Mucosa of rectum (tissue), 2 donors: ENCODE data around the gene ZNRF3.

ENCODE experiments used
- H3K27ac ChIP-seq, 2 donors: one replicate each; pipeline ENCODE4 v1.7.0; 2013; ENCODE audit warnings: inconsistent platforms in 2 of 2, low read depth in 2 of 2, low read length in 2 of 2
- H3K27me3 ChIP-seq, 2 donors: one replicate each; pipeline ENCODE4 v1.7.0; 2013; ENCODE audit warnings: low read length in 2 of 2; ENCODE audit not compliant: control insufficient read depth in 2 of 2, insufficient read depth in 2 of 2
- H3K36me3 ChIP-seq, 2 donors: one replicate each; pipeline ENCODE4 v1.7.0; 2013; ENCODE audit warnings: low read length in 2 of 2; ENCODE audit not compliant: control insufficient read depth in 2 of 2, insufficient read depth in 2 of 2
- H3K4me1 ChIP-seq, 2 donors: one replicate each; pipeline ENCODE4 v1.7.0; 2013; ENCODE audit warnings: low read length in 2 of 2, mild to moderate bottlenecking in 1 of 2; ENCODE audit not compliant: control insufficient read depth in 2 of 2, insufficient read depth in 2 of 2
- H3K4me3 ChIP-seq, 2 donors: one replicate each; pipeline ENCODE4 v1.7.0; 2013; ENCODE audit warnings: low read length in 2 of 2
- H3K9ac ChIP-seq, 2 donors: one replicate each; pipeline ENCODE4 v1.7.0; 2013; ENCODE audit warnings: low read length in 2 of 2, low read depth in 1 of 2, mild to moderate bottlenecking in 1 of 2
- H3K9me3 ChIP-seq, 2 donors: one replicate each; pipeline ENCODE4 v1.7.0; 2013; ENCODE audit warnings: low read length in 2 of 2; ENCODE audit not compliant: control insufficient read depth in 2 of 2
- donor health status: healthy.
- donor health status: Normal muscosa, but diverticular disease.

The ZNRF3 gene

DNA sequence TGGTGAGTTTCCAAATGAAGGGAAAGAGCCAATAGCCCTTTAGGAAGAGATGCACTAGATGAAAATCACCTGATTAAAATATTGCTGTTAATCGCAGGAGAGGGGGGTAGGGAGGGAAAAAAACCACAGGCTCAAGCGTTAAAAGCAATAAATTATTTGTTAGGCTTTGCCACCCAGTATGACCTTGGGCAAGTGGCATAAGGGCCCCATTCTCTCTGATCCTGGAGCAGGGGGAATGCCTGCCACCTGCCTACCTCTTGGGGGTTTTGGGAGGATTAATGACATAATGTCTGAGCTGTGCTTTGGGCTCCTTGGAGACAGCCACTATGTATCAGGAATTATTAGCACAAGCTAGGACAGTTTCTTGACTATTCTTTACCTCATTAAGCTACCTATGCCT lies 80.0 kb downstream of the ZNRF3 start:
- no peaks in the 10 kb centered on the region for H3K36me3 ChIP-seq
- no peak overlapping the region for H3K27ac ChIP-seq
- H3K9me3 ChIP-seq: no peaks in the 10 kb centered on the region
- H3K4me3 ChIP-seq: no peak overlapping the region
- no peak overlapping the region for H3K9ac ChIP-seq
- no peaks in the 10 kb centered on the region for H3K27me3 ChIP-seq
- H3K4me1 ChIP-seq: peaks cover 2 to 17% of the 10 kb centered on the region in 2 donors

DNA sequence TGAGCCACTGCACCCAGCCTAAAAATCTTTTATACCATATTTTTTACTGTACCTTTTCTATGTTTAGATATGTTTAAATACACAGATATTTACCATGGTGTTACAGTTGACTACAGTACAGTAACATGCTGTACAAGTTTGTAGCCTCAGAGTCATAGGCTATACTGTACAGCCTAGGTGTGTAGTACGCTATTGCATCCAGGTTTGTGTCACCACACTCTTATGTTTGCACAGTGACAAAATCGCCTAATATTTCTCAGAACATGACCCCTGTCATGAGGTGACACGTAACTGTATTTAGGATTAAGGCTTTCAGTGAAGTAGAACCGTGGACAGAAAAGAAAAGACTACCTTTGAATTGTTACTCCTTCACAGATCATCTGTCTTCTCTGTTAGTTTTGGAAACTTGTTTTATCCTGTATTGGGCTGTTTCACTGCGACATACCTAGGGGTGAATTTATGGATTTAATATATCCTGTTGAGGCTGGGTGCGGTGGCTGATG lies 83.8 kb downstream of the ZNRF3 start:
- Histone ChIP-seq H3K27ac (no peak overlapping the region), H3K4me1 (peaks cover 2 to 21% of the 10 kb centered on the region in 2 donors), H3K27me3 (no peaks in the 10 kb centered on the region), H3K9ac (no peak overlapping the region), H3K36me3 (no peaks in the 10 kb centered on the region), H3K9me3 (no peaks in the 10 kb centered on the region), H3K4me3 (no peak overlapping the region)

DNA sequence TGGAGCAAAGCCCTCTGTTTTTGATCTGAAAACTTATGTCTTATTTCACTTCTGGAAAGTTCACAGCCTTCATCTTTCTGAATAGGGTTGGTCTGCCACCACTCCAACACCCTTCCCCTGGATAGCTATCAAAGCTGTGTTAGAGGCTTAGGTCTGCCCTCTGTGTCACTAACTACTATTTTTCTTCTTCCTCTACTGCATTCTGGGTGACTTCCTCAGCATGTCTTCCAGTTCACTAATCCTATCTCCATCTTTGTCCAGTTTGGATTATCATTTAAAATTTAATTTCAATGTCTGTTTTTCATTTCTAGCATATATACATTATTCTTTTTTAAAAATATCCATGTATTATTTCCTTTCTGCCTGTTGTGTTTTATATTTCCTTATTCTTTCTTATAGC lies 84.6 kb downstream of the ZNRF3 start:
- Histone ChIP-seq H3K9me3 (no peaks in the 10 kb centered on the region), H3K36me3 (no peaks in the 10 kb centered on the region), H3K4me1 (peaks cover 2 to 21% of the 10 kb centered on the region in 2 donors), H3K27me3 (no peaks in the 10 kb centered on the region), H3K4me3 (no peak overlapping the region), H3K27ac (no peak overlapping the region), H3K9ac (no peak overlapping the region)

DNA sequence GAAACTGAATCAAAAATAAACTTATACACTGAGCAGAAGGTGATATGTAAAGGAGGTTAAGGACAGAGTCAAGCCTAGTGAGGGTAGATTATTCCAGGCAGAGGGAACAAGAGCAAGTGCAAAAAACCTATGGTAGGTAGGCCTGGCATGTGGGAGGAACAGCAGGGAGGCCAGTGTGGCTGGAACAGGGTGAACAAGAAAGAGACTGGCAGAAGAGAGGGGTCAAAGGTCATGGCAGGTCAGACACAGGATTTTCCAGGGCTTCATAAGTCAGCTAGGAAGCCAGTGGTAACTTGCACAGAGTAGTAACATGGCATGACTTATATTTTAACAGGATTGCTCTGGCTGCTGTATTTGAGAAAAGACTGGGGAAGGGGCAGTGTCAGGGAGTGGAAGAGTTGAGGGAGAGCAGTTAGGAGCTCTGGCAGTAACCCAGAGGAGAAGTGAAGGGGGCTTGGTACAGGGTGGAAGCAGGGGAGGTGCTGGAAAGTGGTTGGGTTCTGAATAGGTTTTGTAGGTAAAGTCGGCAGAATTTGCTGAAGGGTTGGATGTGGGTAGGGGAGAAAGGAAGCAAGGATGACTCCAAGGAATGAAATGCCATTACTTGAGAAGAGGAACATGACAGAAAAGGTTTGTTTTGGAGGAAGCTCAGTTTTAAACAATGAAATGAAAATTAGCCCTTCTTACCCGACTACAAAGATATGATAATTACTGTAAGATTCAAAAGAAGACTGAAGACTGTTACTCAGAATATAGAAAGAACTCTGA lies 86.2 kb downstream of the ZNRF3 start:
- peaks cover 2 to 19% of the 10 kb centered on the region in 2 donors for H3K4me1 ChIP-seq
- no peaks in the 10 kb centered on the region for H3K9me3 ChIP-seq
- no peak overlapping the region for H3K27ac ChIP-seq
- no peaks in the 10 kb centered on the region for H3K27me3 ChIP-seq
- no peaks in the 10 kb centered on the region for H3K36me3 ChIP-seq
- H3K9ac ChIP-seq: no peak overlapping the region
- no peak overlapping the region for H3K4me3 ChIP-seq

DNA sequence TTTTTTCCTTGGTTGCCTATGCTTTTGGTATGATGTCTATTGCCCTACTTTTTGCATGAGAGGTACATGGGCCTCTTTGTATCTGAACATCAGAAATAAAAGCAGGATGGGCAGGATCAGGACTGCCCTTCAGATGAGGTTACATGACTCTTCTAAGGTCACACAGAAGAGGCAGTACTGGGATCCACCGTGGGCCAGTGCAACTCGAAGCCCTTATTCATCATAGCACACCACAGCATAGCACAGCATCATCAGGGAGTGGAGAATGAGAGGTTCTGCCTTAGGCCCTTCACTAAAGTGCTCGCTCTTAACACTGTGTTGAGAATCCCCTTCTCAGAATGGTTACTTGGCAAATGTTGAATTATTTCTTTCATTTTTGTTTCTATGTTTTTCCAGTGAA lies 90.0 kb downstream of the ZNRF3 start:
- peaks cover 0 to 4% of the 10 kb centered on the region in 2 donors for H3K4me1 ChIP-seq
- H3K9ac ChIP-seq: no peak overlapping the region
- no peaks in the 10 kb centered on the region for H3K27me3 ChIP-seq
- no peaks in the 10 kb centered on the region for H3K9me3 ChIP-seq
- H3K27ac ChIP-seq: no peak overlapping the region
- no peak overlapping the region for H3K4me3 ChIP-seq
- no peaks in the 10 kb centered on the region for H3K36me3 ChIP-seq

DNA sequence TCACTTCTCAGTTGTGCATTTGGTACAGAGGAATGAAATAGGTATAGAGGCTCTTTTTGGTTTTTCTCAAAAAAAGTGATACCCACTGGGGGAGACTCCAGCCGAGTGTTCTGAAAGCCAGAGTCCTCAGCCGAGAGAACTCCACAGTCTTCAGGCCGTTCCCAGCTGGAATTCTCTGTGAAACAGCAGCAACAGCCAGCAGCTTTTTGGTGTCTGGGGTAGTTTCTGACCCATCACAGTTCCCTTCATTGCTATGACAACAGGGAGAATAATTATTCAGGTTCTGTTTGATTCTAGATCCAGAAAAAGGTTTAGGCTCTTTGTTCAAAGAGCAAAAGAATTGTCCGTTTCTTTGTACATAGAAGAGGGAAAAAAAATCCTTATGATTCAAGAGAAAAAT lies 93.7 kb downstream of the ZNRF3 start:
- Histone ChIP-seq H3K4me1 (no peaks in the 10 kb centered on the region), H3K36me3 (no peaks in the 10 kb centered on the region), H3K9me3 (no peaks in the 10 kb centered on the region), H3K27ac (no peak overlapping the region), H3K4me3 (no peak overlapping the region), H3K27me3 (no peaks in the 10 kb centered on the region), H3K9ac (no peak overlapping the region)

DNA sequence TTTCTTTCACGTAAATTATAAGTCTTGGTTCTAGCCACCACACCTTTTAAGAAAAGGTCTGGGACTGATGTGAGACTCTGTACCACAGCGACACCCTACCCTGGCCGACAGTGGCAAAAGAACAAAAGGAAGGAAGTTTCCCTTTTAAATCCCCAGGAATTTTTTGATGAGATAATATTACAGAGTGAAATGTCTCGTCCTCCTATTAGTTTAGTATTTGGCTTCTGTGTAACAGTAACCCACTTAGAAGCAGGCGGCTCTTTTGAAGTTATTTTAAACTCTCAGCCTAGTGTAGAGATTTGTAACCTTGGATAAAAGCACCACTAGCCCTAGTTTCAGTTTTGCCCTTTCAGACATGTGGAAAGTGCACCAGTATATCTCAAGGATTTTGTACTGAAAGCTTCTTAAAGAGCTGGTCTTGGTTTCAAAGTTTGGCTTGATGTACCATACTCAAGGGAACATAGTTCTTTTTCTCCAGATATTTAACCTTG lies 94.2 kb downstream of the ZNRF3 start:
- Histone ChIP-seq H3K9ac (no peak overlapping the region), H3K36me3 (no peaks in the 10 kb centered on the region), H3K4me3 (no peak overlapping the region), H3K27me3 (no peaks in the 10 kb centered on the region), H3K9me3 (no peaks in the 10 kb centered on the region), H3K27ac (no peak overlapping the region), H3K4me1 (no peaks in the 10 kb centered on the region)

DNA sequence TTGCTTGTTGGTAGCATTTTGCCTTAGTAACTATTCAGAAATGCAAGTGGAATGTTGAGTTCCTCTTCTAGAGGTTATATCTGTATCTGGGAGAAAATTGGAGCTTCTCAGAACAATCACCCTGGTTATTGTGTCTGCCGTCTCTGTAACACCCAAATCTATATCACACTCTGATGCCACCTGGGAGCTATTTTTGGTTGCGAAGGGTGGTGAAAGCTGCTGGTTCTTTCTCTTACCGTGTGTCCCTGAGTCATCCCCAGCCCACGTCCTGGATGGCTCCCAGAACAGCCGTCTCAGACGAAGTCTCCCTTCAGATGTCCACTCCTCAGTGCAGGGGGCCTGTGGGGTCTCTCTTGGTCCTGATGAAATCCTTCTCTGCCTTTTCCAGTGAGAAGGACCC lies 94.8 kb downstream of the ZNRF3 start:
- no peak overlapping the region for H3K9ac ChIP-seq

DNA sequence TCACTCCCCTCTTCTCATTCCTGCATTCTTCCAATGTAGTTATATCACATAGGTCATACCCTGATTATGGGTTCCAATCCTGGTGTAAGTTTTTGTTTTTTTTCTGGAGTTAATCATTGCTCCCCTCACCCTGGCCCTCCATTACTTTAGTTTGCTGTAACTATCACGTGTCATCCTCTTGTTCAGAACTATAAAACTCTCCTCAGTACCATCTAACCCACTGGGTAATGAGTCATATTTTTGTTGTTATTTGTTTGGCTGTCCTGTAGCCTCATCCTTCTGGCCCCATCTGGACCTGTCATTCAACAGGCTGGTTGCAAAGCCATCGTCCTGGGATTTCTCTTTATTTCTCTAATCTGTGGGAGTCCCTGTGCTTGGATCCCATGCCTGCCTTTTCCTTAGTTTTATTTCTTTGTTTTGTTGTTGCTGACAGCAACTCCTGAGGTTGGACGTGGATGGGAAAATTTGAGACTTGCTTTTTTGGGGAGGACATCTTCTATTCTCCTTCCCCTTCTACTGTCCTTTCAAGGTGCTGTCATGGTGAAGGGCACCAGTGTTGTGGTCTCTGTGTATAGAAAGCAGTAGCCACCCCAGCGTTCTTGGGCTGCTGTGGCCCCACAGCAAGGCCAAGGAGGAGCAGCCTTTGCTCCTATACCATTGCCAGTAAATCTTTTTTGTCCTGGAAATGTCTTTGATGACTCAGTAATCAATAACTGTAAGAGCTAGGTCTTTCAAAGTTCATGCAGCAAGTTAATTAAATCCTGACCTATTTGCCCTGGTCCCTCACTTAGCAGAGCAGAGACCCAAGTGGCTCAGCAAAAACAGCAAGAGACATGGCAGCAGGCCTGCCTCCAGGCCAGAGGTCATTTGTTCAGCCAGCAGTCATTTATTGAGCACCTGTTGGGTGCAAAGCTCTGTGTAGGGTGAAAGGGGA lies 95.8 kb downstream of the ZNRF3 start:
- Histone ChIP-seq H3K27me3 (no peaks in the 10 kb centered on the region), H3K27ac (no peak overlapping the region), H3K4me3 (no peak overlapping the region), H3K9ac (no peak overlapping the region), H3K4me1 (no peaks in the 10 kb centered on the region), H3K9me3 (no peaks in the 10 kb centered on the region), H3K36me3 (no peaks in the 10 kb centered on the region)

More for the DNA sequence above, 94.8 kb downstream of the ZNRF3 start:
- Histone ChIP-seq H3K9me3 (no peaks in the 10 kb centered on the region), H3K4me3 (no peak overlapping the region), H3K4me1 (no peaks in the 10 kb centered on the region), H3K27me3 (no peaks in the 10 kb centered on the region), H3K27ac (no peak overlapping the region), H3K36me3 (no peaks in the 10 kb centered on the region)

DNA sequence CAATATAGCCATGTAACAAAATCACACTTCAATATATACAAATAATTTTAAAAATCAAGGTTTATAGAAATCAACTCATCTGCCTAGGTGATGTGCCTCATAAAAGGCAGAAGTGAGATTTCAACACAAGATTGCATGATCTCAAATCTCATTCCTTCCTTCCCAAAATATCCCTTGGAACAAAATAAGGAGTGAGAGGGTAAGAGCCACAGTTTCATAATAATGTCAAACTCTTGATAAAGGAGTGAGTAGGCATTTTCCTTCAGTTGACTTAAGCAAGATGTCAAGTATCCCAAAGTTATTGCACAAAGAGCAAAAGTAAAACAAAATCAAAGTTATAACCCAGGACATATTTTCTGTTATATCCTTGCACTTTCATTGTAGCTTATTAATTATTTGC lies 97.0 kb downstream of the ZNRF3 start:
- no peak overlapping the region for H3K4me3 ChIP-seq
- H3K27ac ChIP-seq: no peak overlapping the region
- H3K9me3 ChIP-seq: no peaks in the 10 kb centered on the region
- H3K36me3 ChIP-seq: no peaks in the 10 kb centered on the region
- H3K9ac ChIP-seq: no peak overlapping the region
- H3K4me1 ChIP-seq: no peaks in the 10 kb centered on the region
- H3K27me3 ChIP-seq: no peaks in the 10 kb centered on the region
